CD4-positive, alpha-beta T cell treated with Interleukin-15 for 4 hours (primary cell): ENCODE data around the gene PGLYRP2.
A peak's percentile ranks its signal among the peaks of the same experiment; 100 is the strongest.
"Not testable (repeated sequence)": the region's sequence is repeated elsewhere in the genome, so short reads cannot be mapped to it uniquely, and the experiment has no call there.

Experiments used
- DNase-seq: peaks from one replicate; pipeline ENCODE4 v3.0.0-alpha.2; 2020; ENCODE audit warnings: low spot score

The PGLYRP2 gene, protein sequence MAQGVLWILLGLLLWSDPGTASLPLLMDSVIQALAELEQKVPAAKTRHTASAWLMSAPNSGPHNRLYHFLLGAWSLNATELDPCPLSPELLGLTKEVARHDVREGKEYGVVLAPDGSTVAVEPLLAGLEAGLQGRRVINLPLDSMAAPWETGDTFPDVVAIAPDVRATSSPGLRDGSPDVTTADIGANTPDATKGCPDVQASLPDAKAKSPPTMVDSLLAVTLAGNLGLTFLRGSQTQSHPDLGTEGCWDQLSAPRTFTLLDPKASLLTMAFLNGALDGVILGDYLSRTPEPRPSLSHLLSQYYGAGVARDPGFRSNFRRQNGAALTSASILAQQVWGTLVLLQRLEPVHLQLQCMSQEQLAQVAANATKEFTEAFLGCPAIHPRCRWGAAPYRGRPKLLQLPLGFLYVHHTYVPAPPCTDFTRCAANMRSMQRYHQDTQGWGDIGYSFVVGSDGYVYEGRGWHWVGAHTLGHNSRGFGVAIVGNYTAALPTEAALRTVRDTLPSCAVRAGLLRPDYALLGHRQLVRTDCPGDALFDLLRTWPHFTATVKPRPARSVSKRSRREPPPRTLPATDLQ

DNA sequence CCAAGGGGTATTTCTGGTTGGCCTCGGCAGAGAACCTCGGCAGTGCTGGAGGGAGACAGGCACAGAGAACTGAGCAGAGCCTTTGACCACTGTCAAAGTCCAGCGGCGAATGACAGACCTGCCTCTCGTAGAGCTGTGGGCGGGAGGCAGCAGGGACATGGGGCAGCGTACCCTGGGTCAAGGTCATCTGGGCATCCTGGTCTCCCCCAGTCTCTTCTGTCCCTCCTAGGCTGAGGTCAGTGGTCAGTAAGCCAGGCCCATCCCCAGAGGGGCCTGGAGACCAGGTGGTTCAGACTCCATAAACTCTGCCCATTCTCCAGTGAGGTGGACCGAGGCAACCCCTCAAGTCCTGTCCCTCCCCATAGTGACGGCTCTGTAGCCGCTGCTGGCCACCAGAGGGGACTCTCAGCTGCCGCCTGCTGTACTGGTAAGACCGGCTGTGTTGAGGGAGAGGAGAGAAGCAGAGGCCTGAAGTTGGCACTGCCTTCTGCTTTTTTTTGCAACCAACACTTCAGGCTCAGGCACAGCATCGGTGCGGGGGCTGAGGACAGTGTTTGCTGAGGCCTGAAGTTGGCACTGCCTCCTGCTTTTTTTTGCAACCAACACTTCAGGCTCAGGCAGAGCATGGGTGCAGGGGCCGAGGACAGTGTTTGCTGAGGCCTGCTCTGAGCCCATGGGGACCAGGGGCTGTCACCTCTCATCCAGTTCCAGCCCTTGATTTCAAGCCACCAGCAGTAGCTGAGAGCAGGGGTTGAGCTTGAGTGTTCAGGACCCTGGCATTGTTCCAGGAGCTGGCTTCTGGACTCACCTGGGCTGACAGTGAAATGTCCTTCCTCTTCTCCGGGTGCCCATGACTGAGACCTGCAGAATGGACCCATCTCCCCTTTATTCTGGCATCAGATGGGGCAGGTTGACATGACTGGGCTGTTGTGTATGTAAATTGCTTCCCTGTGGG is at the start of gene PGLYRP2:
TSS of gene PGLYRP2 (minus strand) at position 111 of the 955 bp plus-strand sequence. CDS start 130 bp downstream, outside the sequence.
- no peak for DNase-seq

DNA sequence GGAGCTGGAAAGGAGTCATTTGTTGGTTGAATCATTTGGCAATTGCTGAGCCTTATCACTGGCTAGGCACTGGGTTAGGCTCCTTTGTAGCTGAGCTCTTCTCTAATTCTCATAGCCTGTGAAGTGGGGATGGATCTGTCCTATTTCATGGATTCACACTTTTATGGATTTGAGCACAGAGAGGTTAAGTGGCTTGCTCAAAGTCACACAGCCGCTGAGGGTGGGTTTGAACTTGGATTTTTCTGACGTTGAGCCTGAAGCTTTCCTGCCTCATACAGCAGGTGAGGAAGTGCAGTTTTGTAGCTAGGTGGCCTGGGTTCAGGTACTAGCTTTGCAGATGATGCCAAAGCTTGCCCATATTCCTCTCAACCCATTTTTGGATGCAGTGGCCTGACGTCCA is 48.4 kb upstream of the PGLYRP2 start:
- DNase-seq, result no peak

DNA sequence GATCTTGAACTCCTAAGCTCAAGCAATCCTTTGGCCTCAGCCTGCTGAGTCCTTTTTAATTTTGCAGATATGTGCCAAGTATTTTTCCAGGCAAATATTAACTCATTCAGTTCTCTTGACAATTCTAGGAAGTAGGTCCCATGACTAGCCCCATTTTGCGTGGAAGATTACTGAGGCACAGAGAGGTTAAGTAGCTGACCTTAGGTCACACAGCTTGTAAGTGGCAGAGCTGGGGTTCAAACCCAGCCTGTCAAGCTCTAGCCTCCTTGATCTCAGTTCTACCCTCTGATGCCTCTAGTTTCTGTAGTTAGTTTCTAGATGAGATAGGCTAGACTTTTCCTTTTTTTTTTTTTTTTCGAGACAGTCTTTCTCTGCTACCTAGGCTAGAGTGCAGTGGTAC is 47.1 kb upstream of the PGLYRP2 start:
- no peak for DNase-seq

DNA sequence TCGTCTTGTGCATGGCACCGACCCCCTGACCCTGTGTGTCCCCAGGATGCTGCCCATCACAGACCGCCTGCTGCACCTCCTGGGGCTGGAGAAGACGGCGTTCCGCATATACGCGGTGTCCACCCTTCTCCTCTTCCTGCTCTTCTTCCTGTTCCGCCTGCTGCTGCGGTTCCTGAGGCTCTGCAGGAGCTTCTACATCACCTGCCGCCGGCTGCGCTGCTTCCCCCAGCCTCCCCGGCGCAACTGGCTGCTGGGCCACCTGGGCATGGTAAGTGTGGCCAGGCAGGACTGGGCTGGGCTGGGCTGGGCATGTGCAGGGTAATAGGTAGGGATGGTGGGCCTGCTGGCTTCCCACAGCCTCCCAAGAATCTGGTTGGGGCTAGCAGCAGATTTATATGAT is 46.0 kb upstream of the PGLYRP2 start:
- DNase-seq, result no peak

DNA sequence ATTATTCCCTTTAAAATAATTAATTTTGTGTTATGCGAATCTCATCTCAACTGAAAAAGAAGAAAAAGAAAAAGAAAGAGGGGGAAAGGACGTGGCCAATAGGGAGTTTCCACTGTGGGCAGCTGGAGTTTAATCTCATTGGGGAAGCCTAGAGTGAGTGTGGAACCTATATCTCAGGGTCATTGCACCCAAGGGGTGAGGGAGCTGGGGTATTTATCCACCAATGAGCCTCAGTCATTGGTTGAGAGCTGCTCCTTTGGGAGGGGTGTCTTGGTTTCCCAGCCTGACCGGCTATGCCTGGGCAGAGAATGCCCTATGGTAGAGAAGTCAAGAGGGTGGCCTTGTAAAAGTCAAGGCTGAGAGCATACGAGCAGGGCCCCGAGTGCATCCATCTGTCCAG is 45.5 kb upstream of the PGLYRP2 start:
- DNase-seq, result no peak

DNA sequence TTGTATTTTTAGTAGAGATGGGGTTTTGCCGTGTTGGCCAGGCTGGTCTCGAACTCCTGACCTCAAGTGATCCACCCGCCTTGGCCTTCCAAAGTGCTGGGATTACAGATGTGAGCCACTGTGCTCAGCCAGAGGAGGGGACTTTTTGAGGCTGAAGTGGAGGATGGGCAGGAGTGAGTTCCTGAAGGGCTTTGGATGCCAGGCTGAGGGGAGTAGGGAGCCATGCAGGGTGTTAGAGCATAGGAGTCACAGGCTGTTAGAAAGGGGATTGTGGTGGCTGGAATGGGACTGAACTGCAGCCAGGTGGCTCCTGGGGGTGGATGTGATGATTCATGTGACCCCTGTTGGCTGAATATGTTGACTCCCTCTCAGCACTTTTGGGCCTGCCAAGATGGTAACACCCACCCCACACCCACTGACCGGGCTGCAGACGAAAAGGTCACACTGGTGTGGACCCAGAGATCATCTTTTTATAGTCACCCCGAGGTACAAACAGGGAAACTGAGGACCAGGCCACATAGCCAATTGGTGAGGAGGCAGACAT is 40.2 kb upstream of the PGLYRP2 start:
- DNase-seq, result no peak

DNA sequence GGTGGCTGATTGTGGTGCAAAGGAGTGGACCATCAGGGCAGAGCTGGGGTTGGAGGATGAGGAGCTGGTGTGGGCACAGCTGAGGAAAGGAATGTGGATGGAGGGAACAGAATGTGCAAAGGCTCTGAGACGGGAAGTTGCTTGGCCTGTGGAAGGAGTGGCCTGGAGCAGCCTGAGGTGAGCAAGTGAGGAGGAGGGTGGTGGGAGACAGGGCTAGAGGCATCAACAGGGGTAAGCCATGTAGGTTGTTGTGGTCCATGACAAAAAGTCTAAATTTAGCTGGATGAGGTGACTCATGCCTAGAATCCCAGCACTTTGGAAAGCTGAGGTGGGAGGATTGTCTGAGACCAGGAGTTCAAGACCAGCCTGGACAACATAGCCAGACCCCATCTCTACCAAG is 38.5 kb upstream of the PGLYRP2 start:
- DNase-seq, result no peak

DNA sequence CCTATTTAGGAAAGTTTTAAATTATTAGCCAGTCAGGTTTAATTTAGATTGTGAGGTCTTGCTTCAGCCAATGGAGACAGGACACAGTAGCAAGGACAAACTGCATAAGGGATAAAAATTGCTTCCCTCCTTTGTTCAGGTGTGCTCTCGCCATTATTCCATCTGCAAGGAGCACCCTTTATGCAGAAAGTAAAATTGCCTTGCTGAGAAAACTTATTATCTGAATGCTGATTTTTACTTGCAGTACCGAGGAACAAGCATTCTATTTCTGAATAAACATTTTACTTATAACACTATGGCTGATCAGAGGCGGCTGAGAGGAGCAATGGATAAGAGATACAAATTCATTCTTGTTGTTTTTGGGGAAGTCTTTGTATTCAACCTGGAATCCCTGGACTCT is 37.1 kb upstream of the PGLYRP2 start:
- no peak for DNase-seq

DNA sequence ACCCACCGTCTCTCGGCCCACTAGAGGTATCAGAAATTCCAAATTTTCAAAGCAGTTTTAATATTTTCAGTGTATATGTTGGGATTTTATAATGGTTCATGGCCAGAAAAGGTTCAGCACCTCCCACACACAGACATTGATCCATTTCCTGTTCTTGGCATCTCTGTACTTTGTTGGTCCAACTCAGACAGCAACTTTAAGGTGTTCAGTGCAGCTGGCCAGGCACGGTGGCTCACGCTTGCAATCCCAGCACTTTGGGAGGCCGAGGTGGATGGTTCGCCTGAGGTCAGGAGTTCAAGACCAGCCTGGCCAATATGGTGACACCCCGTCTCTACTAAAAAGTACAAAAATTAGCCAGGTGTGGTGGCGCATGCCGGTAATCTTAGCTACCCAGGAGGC is 35.9 kb upstream of the PGLYRP2 start:
- DNase-seq, result not testable (repeated sequence)

DNA sequence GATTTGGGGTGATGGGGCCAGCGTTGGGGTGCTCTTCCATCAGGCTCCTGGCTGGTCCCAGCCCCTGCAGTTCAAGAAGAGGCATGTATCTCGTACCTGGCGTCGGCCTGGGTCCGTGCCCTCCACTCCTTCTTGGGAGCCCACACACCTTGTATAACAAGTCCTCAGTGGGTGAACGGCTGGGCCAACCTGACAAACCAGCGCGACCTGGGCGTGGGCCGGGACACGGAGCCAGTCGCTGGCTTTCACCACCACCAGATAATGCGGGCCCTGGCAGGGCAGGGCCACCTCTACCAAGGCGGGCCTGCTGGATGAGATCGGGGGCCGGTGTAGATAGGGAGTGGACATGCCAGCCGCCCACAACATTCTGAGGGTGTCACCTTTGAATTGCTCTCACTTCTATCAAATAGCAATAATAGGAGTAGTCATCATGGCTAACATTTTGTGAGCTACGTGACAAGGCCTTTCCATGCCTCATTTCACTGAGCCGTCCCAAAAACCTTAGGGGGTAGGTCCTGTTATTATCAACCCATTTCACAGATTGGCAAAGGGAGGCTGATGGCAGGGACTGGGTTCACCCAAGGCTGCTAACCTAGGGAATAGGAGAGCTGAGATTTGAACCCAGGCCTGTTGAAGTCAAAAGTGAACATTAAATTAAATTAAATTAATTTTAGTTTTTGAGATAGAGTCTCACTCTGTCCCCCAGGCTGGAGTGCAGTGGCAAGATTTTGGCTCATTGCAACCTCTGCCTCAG is 32.5 kb upstream of the PGLYRP2 start:
- no peak for DNase-seq

DNA sequence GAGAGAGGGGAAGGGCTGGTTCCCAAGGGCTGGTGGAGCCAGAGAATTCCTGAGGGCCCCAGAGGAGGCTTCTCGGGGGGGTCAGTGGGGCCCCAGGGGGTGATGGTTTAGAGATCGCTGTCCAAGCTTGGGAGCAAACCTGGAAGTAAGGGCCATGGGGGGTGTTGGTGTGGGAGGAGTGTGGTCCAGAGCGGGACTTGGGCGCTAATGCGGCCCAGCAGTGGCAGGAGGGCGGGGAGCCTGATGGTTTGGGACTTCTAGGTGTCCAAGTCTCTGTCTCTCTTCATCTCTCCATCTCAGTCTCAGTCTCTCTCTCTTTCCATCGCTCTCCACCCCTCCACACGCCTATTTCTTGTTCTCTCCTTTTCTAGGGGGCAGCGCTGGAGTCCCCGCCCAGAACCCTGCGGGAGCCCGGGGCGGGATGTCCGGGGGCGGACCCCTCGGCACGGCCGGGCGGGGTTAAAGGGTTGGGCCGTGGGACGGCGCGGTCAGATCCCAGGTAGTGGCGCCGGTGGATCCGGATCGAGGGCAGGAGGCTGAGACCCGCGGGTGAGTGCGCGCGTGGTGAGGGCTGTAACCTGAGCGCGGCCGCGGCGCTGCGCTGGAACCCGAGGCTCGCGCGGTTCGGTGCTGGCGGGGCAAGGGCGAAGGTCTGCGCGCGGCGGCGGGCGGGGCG is 28.9 kb upstream of the PGLYRP2 start, which contains the start of gene CYP4F22:
TSS of gene CYP4F22 (plus strand) at position 491 of the 676 bp plus-strand sequence. CDS start 16,812 bp downstream, outside the sequence.
- peak; percentile 1 for DNase-seq

DNA sequence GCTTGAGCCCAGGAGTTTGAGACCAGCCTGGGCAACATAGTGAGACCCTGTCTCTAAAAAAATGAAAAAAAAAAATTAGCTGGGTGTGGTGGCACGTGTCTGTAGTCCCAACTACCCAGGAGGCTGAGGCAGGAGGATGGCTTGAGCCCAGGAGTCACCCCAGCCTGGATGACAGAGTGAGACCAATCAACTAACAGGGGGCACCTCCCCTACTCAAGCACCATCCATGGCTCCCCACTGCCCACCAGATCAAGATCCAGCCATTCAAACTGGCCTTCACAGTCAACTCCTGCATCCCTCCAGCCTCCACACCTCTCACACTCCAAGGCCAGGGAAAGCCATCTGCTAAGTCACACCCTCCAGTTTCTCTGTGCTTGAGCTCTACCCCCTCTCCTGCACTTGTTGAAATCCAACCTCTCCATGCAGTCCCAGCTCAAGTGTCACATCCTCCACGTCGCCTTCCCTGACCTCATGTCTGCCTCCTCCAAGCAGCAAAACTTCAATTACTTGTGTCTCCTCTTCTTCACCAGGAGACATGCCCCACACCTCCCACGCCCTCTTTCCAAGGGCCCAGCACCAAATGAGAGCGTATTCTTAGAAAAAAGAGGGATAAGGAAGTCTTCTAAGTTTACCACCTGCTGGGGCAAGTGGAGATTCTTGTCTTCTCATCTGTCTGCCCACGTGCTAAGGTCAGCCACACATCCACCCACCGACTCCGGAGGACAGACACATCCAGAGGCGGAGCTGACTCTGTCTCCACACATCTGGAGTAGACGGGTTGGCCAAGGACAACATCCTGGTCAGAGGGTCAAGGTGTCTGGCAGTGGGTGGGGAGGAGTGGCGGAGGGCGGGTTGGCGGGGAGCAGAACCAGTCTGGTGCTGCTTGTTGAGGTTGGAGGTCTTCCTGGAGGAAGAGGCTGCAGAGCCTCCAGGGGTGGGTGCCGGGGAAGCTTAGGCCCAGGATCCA is 28.1 kb upstream of the PGLYRP2 start:
- no peak for DNase-seq

DNA sequence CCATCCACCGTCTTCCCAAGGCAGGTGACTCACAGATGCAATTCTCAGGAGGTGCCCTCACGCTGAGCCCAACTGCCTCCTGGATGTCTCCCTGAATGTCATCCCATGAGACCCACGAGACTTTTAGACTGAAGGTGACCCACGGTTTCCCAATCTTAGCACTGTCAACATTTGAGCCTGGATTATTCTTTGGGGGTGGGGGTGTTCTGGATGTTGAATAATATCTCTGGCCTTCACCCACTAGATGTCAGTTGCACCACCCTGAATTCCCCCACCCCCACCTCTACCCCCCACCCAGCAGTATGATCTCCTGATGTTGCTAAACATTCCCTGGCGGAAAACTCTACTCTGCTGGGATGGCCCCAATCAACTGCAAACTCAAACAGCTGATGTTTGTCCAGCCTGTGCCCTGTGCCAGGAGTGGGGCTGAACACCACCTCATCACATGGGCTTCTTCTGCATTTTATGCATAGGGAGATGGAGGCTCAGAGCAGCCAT is 26.8 kb upstream of the PGLYRP2 start:
- no peak for DNase-seq

DNA sequence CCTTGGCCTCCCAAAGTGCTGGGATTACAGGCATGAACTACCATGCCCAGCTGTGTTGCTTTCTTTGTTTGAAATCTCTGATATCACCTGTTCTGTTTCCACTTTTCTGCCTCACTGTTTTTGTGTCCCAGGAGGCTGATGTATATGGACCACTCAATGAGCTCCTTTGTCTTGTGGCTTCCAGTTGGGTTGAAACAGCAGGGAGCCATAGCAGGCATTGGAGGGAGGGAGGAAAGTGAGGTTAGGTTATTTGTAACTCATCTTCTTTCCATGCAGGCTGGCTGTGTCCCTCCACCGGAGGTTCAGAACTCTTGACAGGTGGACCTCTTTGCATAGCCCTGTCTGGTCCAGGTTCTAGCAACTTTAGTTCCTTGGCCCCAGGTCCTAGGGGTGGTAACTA is 23.0 kb upstream of the PGLYRP2 start:
- DNase-seq, result no peak

DNA sequence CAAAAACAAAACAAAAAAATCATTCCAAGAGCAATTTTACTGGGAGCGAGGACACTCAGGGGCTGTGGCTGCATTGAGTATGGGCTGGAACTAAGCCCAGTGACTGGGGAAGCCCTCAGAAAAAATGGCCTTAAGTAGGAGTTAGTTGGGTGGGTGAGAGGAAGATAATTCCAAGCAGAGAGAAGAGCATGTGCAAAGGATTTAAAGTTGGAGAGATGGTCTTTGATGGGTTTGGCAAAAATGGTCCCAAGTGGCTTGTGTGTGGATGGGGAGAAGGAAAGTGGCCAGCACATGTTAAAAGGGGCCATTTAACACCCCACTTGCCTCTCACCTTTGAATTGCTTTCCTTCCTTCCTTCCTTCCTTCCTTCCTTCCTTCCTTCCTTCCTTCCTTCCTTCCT is 22.3 kb upstream of the PGLYRP2 start:
- no peak for DNase-seq

DNA sequence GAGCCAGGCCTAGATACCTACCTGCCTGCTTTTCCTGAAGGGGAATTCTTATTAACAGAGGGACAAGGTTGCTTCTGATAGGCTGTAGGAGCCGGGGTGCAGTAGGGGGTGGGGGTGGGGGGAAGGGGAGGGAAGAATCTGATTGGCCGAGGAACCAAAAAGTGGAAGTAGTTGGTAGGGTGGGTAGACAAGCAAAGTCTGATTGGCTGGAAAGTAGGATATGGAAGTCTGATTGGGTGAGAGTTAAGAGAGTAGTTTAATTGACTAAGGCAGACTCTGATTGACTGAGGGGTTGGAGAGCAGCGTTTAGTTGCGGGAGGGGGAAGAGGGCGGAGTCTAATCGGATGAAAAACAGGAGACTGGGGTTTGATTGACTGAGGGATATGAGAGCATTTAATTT is 19.6 kb upstream of the PGLYRP2 start:
- DNase-seq, result no peak

DNA sequence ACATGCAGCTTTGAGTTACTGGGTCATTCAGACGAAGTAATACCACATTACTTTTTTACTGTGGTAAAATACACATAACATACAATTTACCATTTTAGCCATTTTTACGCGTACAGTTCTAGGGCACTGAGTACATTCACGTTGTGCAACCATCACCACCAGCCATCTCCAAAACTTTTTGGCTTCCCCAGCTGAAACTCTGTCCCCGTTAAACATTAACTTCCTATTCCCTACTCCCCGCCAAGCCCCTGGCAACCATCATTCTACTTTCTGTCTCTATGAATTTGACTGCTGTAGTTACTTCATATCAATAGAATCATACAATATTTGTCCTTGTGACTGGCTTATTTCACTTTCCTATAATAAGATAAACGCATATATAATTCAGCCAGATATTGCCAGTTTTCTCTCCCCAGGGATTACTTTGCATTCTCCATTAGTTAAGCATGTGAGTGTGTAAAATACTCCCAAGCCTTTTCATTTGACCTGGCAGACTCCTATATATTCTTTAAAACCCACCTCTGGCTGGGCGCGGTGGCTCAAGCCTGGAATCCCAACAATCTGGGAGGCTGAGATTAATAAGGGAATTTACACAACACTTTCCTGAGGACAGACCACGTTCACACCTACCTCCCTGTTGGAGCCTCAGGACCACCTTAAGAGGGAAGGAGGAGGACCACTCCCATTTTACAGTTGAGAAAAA is 19.0 kb upstream of the PGLYRP2 start:
- no peak for DNase-seq

DNA sequence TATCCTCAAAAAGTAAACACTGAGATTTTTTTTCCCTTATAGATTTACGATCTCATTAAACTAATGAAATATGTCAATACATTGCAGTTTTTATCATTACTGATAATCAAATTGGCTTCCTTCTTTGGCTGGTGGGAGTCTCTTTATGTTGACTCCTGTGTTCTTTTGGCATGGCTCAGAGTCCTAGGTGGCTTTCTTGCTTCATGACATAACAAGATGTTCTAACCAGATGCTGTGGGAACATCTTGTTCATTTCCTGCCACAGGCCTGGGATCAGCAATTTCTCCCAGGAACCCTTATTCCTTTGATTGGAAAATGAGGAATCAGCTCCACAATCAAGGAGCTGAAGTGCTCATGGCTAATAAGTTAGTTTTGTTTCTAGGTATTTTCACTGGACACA is 15.8 kb upstream of the PGLYRP2 start:
- no peak for DNase-seq
